Uterus (tissue), 4 donors: ENCODE measurements around the gene BRSK2. TPM values are rescaled to one million over a fixed set of nuclear protein-coding genes. Genes with fewer than 3 reads are reported as not detected.

Source experiments
- DNase-seq, 2 donors: peaks; one replicate each; pipeline ENCODE4 v3.0.0-alpha.2; 2019 to 2020
- H3K27ac ChIP-seq, 2 donors: fragments of 200-600 bp; sonication (generic); 1 replicate in 1 of 2; 2 replicates in 1 of 2; pipeline ENCODE4 v1.5.1; 2016 to 2018
- H3K27me3 ChIP-seq, 2 donors: fragments of 200-600 bp; sonication (generic); one replicate each; pipeline ENCODE4 v1.5.1; 2018 to 2019; ENCODE audit warnings: control low read depth in 1 of 2
- H3K36me3 ChIP-seq, 2 donors: fragments of 200-600 bp; sonication (generic); one replicate each; pipeline ENCODE4 v1.5.1; 2019; ENCODE audit warnings: control low read depth in 1 of 2
- H3K4me1 ChIP-seq, 2 donors: fragments of 200-600 bp; sonication (generic); one replicate each; pipeline ENCODE4 v1.5.1; 2018 to 2019; ENCODE audit warnings: control low read depth in 1 of 2
- H3K4me3 ChIP-seq, 2 donors: fragments of 200-600 bp; sonication (generic); 1 replicate in 1 of 2; 2 replicates in 1 of 2; pipeline ENCODE4 v1.5.1; 2018 to 2019; ENCODE audit warnings: mild to moderate bottlenecking in 1 of 2
- H3K9me3 ChIP-seq, 2 donors: fragments of 200-600 bp; sonication (generic); one replicate each; pipeline ENCODE4 v1.5.1; 2019; ENCODE audit warnings: control low read depth in 1 of 2
- CTCF ChIP-seq, 4 experiments: fragments of 200-600 bp in 2 of 4; fragments of 450-650 bp in 2 of 4; sonication (generic) in 2 of 4; IDR thresholded peaks; one replicate each; pipeline ENCODE4 v1.5.1; 2016 to 2019; ENCODE audit warnings: antibody characterized with exemption in 4 of 4, mild to moderate bottlenecking in 2 of 4, moderate library complexity in 1 of 4
- POLR2A ChIP-seq, 2 donors: fragments of 450-650 bp; IDR thresholded peaks; one replicate each; pipeline ENCODE4 v1.6.1; 2016; ENCODE audit warnings: antibody characterized with exemption in 2 of 2, mild to moderate bottlenecking in 1 of 2, moderate library complexity in 1 of 2
- intact Hi-C: fragments of 100-400 bp; cut with DNase I; formaldehyde crosslinking; loops from one replicate; pipeline ENCODE4 v1.15.1; 2023; ENCODE audit warnings: low total_unique reads
- total RNA-seq, 4 donors: library from RNA; depleted of rRNA in 3 of 4; stranded (reverse); fragments of >200 nt in 3 of 4; gene quantifications; one replicate each; pipeline versions ENCODE4 v1.1.0 to v1.2.4, GENCODE V29; 2014 to 2023
- donor health status: DM: yes; HTN: yes; CAD: no.

BRSK2 gene
- total RNA-seq, 4 donors from 2014 or later, result 1.5 to 2.2 TPM; not detected in 2

- H3K4me1 ChIP-seq, result peaks cover 0 to 35% of the 10 kb centered on the region in 2 donors
- no peaks in the 10 kb centered on the region for H3K27me3 ChIP-seq
- DNase-seq, result no peak
- H3K36me3 ChIP-seq, result no peaks in the 10 kb centered on the region
- no peaks in the 10 kb centered on the region for H3K9me3 ChIP-seq
- peak overlapping the region in 1 of 2 donors; percentile 33 for H3K4me3 ChIP-seq
- intact Hi-C loops, result no loop called here
- TF ChIP-seq CTCF (IDR thresholded peaks at IDR 0.05) (no peak), POLR2A (IDR thresholded peaks at IDR 0.05) (no peak)
- H3K27ac ChIP-seq, result peak overlapping the region; percentile 47 to 84
Observed at GRCh38 chr11:1485504-1485885, 95.8 kb downstream of the BRSK2 start.

- Histone ChIP-seq H3K27me3 (no peaks in the 10 kb centered on the region), H3K9me3 (no peaks in the 10 kb centered on the region), H3K4me1 (peaks cover 0 to 30% of the 10 kb centered on the region in 2 donors), H3K27ac (peak within 1 kb of the TSS; percentile 51 to 84), H3K36me3 (no peaks in the 10 kb centered on the region), H3K4me3 (peak within 1 kb of the TSS; percentile 13 to 33)
- no peak for TF ChIP-seq CTCF (IDR thresholded peaks at IDR 0.05)
- TF ChIP-seq POLR2A (IDR thresholded peaks at IDR 0.05), result no peak
- peak in 1 of 2 donors; percentile 56 for DNase-seq
- intact Hi-C loops, result no loop called here
Observed at GRCh38 chr11:1486054-1486825, 96.5 kb downstream of the BRSK2 start, which contains the start of gene MOB2. Gene MOB2 (minus strand): TSS chr11:1486779. CDS start chr11:1486556, 223 bp downstream.

- DNase-seq, result no peak
Observed at GRCh38 chr11:1487091-1487850, 97.5 kb downstream of the BRSK2 start.

GRCh38 chr11:1487851-1488574 is 98.3 kb downstream of the BRSK2 start:
- Histone ChIP-seq H3K27me3 (no peaks in the 10 kb centered on the region), H3K27ac (peak overlapping the region in 1 of 2 donors; percentile 65), H3K9me3 (no peaks in the 10 kb centered on the region), H3K4me1 (peaks cover 0 to 25% of the 10 kb centered on the region in 2 donors), H3K4me3 (no peak overlapping the region), H3K36me3 (no peaks in the 10 kb centered on the region)
- TF ChIP-seq POLR2A (IDR thresholded peaks at IDR 0.05), result no peak
- peak in 2 of 4 experiments; percentile 6 to 8 for TF ChIP-seq CTCF (IDR thresholded peaks at IDR 0.05)
- intact Hi-C loops, result no loop called here
- no peak for DNase-seq

More at GRCh38 chr11:1487091-1487850, 97.5 kb downstream of the BRSK2 start:
- Histone ChIP-seq H3K4me1 (peaks cover 0 to 25% of the 10 kb centered on the region in 2 donors), H3K4me3 (no peak overlapping the region), H3K27me3 (no peaks in the 10 kb centered on the region), H3K27ac (peak overlapping the region; percentile 51 to 84), H3K9me3 (no peaks in the 10 kb centered on the region), H3K36me3 (no peaks in the 10 kb centered on the region)
- intact Hi-C loops, result no loop called here
- TF ChIP-seq POLR2A (IDR thresholded peaks at IDR 0.05) (no peak), CTCF (IDR thresholded peaks at IDR 0.05) (no peak)
